Stimulated activated CD4-positive, alpha-beta T cell treated with anti-CD3 and anti-CD28 coated beads, Interleukin-15, amount 100 ng/mL, for 24 hours (primary cell): Measurements from ENCODE around the gene CEP131.
"Not testable (repeated sequence)": the region's sequence is repeated elsewhere in the genome, so short reads cannot be mapped to it uniquely, and the experiment has no call there.

ENCODE experiments used
- DNase-seq: peaks from one replicate; pipeline ENCODE4 v3.0.0-alpha.2; 2020

CEP131 gene

GRCh38 chr17:81238490-81238814, 15.7 kb upstream of the CEP131 start:
- no peak for DNase-seq

- no peak for DNase-seq
Measured at GRCh38 chr17:81237591-81238489, 15.1 kb upstream of the CEP131 start.

- no peak for DNase-seq
Measured at GRCh38 chr17:81236784-81237183, 14.0 kb upstream of the CEP131 start.

- DNase-seq = no peak
Measured at GRCh38 chr17:81235822-81236740, 13.3 kb upstream of the CEP131 start.

- DNase-seq = no peak
Measured at GRCh38 chr17:81234940-81235821, 12.4 kb upstream of the CEP131 start.

- DNase-seq = no peak
Measured at GRCh38 chr17:81234506-81234855, 11.7 kb upstream of the CEP131 start.

GRCh38 chr17:81233811-81234505, 11.2 kb upstream of the CEP131 start:
- no peak for DNase-seq

GRCh38 chr17:81233316-81233715, 10.6 kb upstream of the CEP131 start:
- no peak for DNase-seq

GRCh38 chr17:81232616-81233241, 10.0 kb upstream of the CEP131 start:
- no peak for DNase-seq

GRCh38 chr17:81231766-81232581, 9.2 kb upstream of the CEP131 start:
- DNase-seq = no peak

- DNase-seq = no peak
Measured at GRCh38 chr17:81231121-81231645, 8.4 kb upstream of the CEP131 start.

GRCh38 chr17:81230043-81230820, 7.5 kb upstream of the CEP131 start:
- no peak for DNase-seq

GRCh38 chr17:81229666-81229920, 6.8 kb upstream of the CEP131 start:
- no peak for DNase-seq

- no peak for DNase-seq
Measured at GRCh38 chr17:81228834-81229665, 6.3 kb upstream of the CEP131 start.

- no peak for DNase-seq
Measured at GRCh38 chr17:81228420-81228819, 5.7 kb upstream of the CEP131 start.

- DNase-seq = not testable (repeated sequence)
Measured at GRCh38 chr17:81227630-81228029, 4.9 kb upstream of the CEP131 start.

- DNase-seq = no peak
Measured at GRCh38 chr17:81223762-81224130, 981 bp upstream of the CEP131 start.

- DNase-seq = no peak
Measured at GRCh38 chr17:81222620-81222905, 202 bp downstream of the CEP131 start.

- no peak for DNase-seq
Measured at GRCh38 chr17:81221842-81222619, 734 bp downstream of the CEP131 start.
